NB4 (cell line): Measurements from ENCODE around the gene SH3D19.

ENCODE experiments used
- CTCF ChIP-seq: IDR thresholded peaks from one replicate; pipeline ENCODE4 v1.5.1; 2012; ENCODE audit warnings: low read depth, low read length
- MAX ChIP-seq: IDR thresholded peaks from 2 replicates; pipeline ENCODE4 v1.6.1; 2011; ENCODE audit warnings: low read depth, low read length
- POLR2A ChIP-seq: IDR thresholded peaks from 2 replicates; pipeline ENCODE4 v1.6.1; 2011; ENCODE audit warnings: mild to moderate bottlenecking; ENCODE audit not compliant: insufficient read length; ENCODE audit errors: extremely low read depth

GRCh38 chr4:151204925-151205524 lies 120.4 kb downstream of the SH3D19 start:
- TF ChIP-seq CTCF (no peak), POLR2A (no peak), MAX (no peak)
